Measurements from ENCODE around the gene C11orf87. TPM values are rescaled to one million over a fixed set of nuclear protein-coding genes. Genes with fewer than 3 reads are reported as not detected.

The C11orf87 gene
- total RNA-seq, 4 donors from 2014 or later, result 0.09 TPM; not detected in 3

GRCh38 chr11:109383306-109383705 is 38.7 kb upstream of the C11orf87 start:
- Histone ChIP-seq H3K36me3 (no peaks in the 10 kb centered on the region), H3K9me3 (no peaks in the 10 kb centered on the region), H3K4me3 (no peak overlapping the region), H3K27me3 (no peaks in the 10 kb centered on the region), H3K27ac (no peak overlapping the region), H3K4me1 (no peaks in the 10 kb centered on the region)
- intact Hi-C loops (cut with DNase I), result no loop called here
- 41 to 53% methylated on average over 1 of the region's 1 CpG for WGBS, 2 donors
- no peak for DNase-seq
- TF ChIP-seq, protein P1, sequence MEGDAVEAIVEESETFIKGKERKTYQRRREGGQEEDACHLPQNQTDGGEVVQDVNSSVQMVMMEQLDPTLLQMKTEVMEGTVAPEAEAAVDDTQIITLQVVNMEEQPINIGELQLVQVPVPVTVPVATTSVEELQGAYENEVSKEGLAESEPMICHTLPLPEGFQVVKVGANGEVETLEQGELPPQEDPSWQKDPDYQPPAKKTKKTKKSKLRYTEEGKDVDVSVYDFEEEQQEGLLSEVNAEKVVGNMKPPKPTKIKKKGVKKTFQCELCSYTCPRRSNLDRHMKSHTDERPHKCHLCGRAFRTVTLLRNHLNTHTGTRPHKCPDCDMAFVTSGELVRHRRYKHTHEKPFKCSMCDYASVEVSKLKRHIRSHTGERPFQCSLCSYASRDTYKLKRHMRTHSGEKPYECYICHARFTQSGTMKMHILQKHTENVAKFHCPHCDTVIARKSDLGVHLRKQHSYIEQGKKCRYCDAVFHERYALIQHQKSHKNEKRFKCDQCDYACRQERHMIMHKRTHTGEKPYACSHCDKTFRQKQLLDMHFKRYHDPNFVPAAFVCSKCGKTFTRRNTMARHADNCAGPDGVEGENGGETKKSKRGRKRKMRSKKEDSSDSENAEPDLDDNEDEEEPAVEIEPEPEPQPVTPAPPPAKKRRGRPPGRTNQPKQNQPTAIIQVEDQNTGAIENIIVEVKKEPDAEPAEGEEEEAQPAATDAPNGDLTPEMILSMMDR (IDR thresholded peaks at IDR 0.05), result no peak
- TF ChIP-seq POLR2A (IDR thresholded peaks at IDR 0.05), result no peak

DNA sequence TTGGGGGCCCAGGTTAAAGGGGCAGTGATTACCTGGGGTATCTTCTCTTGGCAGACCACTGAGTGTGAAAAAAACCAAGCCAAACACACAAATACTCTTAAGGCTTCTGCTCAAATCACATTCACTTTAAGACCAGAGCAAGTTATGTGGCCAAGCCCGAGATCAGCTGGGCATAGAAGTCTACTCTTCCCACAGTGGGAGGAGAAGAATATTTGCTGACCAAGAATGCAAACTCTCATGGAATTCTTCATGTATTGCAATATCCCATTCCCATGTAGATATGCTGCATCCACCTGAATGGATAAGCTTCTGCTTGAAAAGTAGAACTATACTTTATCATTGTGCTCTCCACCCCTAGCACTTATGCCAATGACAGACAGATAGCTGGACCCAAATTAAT is 37.1 kb upstream of the C11orf87 start:
- H3K9me3 ChIP-seq, result no peaks in the 10 kb centered on the region
- TF ChIP-seq, protein P1 (IDR thresholded peaks at IDR 0.05), result no peak
- no peak for TF ChIP-seq POLR2A (IDR thresholded peaks at IDR 0.05)
- no peak for DNase-seq
- intact Hi-C loops (cut with DNase I), result no loop called here
- no peaks in the 10 kb centered on the region for H3K36me3 ChIP-seq
- no peaks in the 10 kb centered on the region for H3K27me3 ChIP-seq
- no peaks in the 10 kb centered on the region for H3K4me1 ChIP-seq
- 50 to 88% methylated on average over 1 of the region's 1 CpG for WGBS, 2 donors
- no peak overlapping the region for H3K4me3 ChIP-seq
- H3K27ac ChIP-seq, result no peak overlapping the region

DNA sequence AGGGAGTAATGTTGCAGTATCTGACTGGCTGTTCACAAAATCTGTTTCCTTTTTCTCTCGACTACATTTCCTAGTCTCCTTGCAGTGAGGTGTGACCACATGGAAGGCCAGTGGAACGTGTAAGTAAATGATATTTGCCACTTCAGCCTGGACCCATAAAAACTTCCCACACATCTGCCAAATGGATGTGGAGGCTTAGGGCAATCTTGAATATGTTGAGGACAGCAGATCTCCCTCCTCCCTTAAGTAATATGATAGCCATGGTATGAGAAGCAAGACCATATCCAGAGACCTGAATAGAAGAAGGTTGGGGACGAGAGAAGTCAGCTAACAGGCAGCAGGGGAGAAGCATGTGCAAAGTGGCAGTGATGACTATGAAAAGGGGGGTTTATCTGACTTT is 33.0 kb upstream of the C11orf87 start:
- no peaks in the 10 kb centered on the region for H3K9me3 ChIP-seq
- no peak overlapping the region for H3K4me3 ChIP-seq
- 35 to 52% methylated on average over 3 of the region's 3 CpGs for WGBS, 2 donors
- TF ChIP-seq POLR2A (IDR thresholded peaks at IDR 0.05), result no peak
- TF ChIP-seq, protein P1 (IDR thresholded peaks at IDR 0.05), result no peak
- no peak for DNase-seq
- intact Hi-C loops (cut with DNase I), result no loop called here
- no peaks in the 10 kb centered on the region for H3K36me3 ChIP-seq
- no peaks in the 10 kb centered on the region for H3K27me3 ChIP-seq
- H3K4me1 ChIP-seq, result no peaks in the 10 kb centered on the region
- H3K27ac ChIP-seq, result no peak overlapping the region

GRCh38 chr11:109390752-109391151 is 31.2 kb upstream of the C11orf87 start:
- Histone ChIP-seq H3K4me1 (no peaks in the 10 kb centered on the region), H3K4me3 (no peak overlapping the region), H3K9me3 (no peaks in the 10 kb centered on the region), H3K27me3 (no peaks in the 10 kb centered on the region), H3K36me3 (no peaks in the 10 kb centered on the region), H3K27ac (no peak overlapping the region)
- TF ChIP-seq, protein P1 (IDR thresholded peaks at IDR 0.05), result no peak
- no peak for TF ChIP-seq POLR2A (IDR thresholded peaks at IDR 0.05)
- intact Hi-C loops (cut with DNase I), result no loop called here
- 73 to 77% methylated on average over 2 of the region's 2 CpGs for WGBS, 2 donors
- no peak for DNase-seq

GRCh38 chr11:109401545-109401944 is 20.4 kb upstream of the C11orf87 start:
- intact Hi-C loops (cut with DNase I), result no loop called here
- 30 to 46% methylated on average over 3 of the region's 3 CpGs for WGBS, 2 donors
- TF ChIP-seq POLR2A (IDR thresholded peaks at IDR 0.05), result no peak
- TF ChIP-seq, protein P1 (IDR thresholded peaks at IDR 0.05), result no peak

More at GRCh38 chr11:109401545-109401944, 20.4 kb upstream of the C11orf87 start:
- Histone ChIP-seq H3K36me3 (no peaks in the 10 kb centered on the region), H3K9me3 (no peaks in the 10 kb centered on the region), H3K27ac (no peak overlapping the region), H3K27me3 (no peaks in the 10 kb centered on the region), H3K4me3 (no peak overlapping the region), H3K4me1 (no peaks in the 10 kb centered on the region)
- DNase-seq, result no peak
